ENCODE measurements around the gene SMARCA4. TPM values are rescaled to one million over a fixed set of nuclear protein-coding genes. Genes with fewer than 3 reads are reported as not detected.

The SMARCA4 gene
- total RNA-seq, 2 experiments from 2014 or later = 69.6 to 74.5 TPM

- peaks cover 8% of the 10 kb centered on the region for H3K36me3 Mint-ChIP-seq (ENCODE audit: low read depth)
- peak overlapping the region; percentile 94 for H3K4me3 Mint-ChIP-seq
- DNase-seq (no peak), ATAC-seq (ENCODE audit: poor library complexity) (no peak)
- ChIA-PET CTCF (interaction anchor here (0.9 to 2.6 kb wide), 2 partner anchors 19 to 25 kb away, joined by 4 to 8 read pairs; no protein-coding TSS in a partner anchor), POLR2A (interaction anchor here (1.0 to 1.7 kb wide), 6 partner anchors 12 to 130 kb away, joined by 3 to 8 read pairs (median 4); no protein-coding TSS in a partner anchor)
- H3K9me3 Mint-ChIP-seq = no peaks in the 10 kb centered on the region
- Histone ChIP-seq H3K9me3 (ENCODE audit: control insufficient read depth in 1 of 2, insufficient read depth in 1 of 2, low read length in 2 of 2) (no peaks in the 10 kb centered on the region), H3K27ac (ENCODE audit: low read depth in 1 of 2, low read length in 2 of 2) (peak overlapping the region in 1 of 2 donors; percentile 64), H3K36me3 (ENCODE audit: insufficient read depth, low read length) (no peaks in the 10 kb centered on the region), H3K4me3 (ENCODE audit: low read length) (peak overlapping the region; percentile 87), H3K27me3 (ENCODE audit: control insufficient read depth in 1 of 2, insufficient read depth in 2 of 2, low read length in 2 of 2) (no peaks in the 10 kb centered on the region), H3K4me1 (ENCODE audit: insufficient read depth, low read length) (peaks cover 46% of the 10 kb centered on the region)
- H3K27ac Mint-ChIP-seq = peak overlapping the region; percentile 88
- TF ChIP-seq, protein P1, sequence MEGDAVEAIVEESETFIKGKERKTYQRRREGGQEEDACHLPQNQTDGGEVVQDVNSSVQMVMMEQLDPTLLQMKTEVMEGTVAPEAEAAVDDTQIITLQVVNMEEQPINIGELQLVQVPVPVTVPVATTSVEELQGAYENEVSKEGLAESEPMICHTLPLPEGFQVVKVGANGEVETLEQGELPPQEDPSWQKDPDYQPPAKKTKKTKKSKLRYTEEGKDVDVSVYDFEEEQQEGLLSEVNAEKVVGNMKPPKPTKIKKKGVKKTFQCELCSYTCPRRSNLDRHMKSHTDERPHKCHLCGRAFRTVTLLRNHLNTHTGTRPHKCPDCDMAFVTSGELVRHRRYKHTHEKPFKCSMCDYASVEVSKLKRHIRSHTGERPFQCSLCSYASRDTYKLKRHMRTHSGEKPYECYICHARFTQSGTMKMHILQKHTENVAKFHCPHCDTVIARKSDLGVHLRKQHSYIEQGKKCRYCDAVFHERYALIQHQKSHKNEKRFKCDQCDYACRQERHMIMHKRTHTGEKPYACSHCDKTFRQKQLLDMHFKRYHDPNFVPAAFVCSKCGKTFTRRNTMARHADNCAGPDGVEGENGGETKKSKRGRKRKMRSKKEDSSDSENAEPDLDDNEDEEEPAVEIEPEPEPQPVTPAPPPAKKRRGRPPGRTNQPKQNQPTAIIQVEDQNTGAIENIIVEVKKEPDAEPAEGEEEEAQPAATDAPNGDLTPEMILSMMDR (IDR thresholded peaks at IDR 0.05) = no peak
- H3K27me3 Mint-ChIP-seq = no peaks in the 10 kb centered on the region
- intact Hi-C loops (cut with DNase I, micrococcal nuclease) = loop anchor here (2.0 to 10.0 kb wide), 3 partner anchors 34 to 134 kb away; partner anchors contain the start of genes TIMM29 (in 1 of the 2) and YIPF2 (in 1 of the 2)
- H3K4me1 Mint-ChIP-seq (ENCODE audit: low read depth) = peaks cover 43% of the 10 kb centered on the region
Measured at GRCh38 chr19:10961073-10961860, 437 bp downstream of the SMARCA4 start.

DNA sequence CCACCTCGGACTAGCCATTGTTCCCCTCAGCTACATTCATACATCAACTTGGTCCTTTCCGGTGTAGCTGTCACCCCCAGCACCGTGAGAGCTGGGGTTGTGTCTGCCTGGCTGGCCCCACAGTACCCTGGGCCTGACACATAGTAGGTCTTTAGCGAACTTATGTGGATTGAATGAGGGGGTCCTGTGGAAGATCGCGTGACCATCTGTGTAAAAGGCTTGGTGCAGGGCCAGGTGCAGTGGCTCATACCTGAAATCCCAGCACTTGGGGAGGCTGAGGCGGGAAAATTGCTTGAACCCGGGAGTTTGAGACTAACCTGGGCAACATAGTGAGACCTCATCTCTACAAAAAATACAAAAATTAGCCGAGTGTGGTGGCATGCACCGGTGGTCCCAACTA is 2.0 kb downstream of the SMARCA4 start:
- Mint-ChIP-seq H3K27ac (peak overlapping the region; percentile 88), H3K4me3 (peak overlapping the region; percentile 94), H3K36me3 (ENCODE audit: low read depth) (peaks cover 8% of the 10 kb centered on the region), H3K9me3 (no peaks in the 10 kb centered on the region), H3K27me3 (no peaks in the 10 kb centered on the region), H3K4me1 (ENCODE audit: low read depth) (peaks cover 47% of the 10 kb centered on the region)
- TF ChIP-seq, protein P1 (IDR thresholded peaks at IDR 0.05) = no peak
- H3K4me1 ChIP-seq (ENCODE audit: insufficient read depth, low read length) = peaks cover 46% of the 10 kb centered on the region
- CTCF ChIA-PET = interaction anchor here (2.6 kb wide), 1 partner anchor 21 kb away, joined by 8 read pairs; no protein-coding TSS in a partner anchor
- H3K27ac ChIP-seq (ENCODE audit: low read depth in 1 of 2, low read length in 2 of 2) = peak overlapping the region in 1 of 2 donors; percentile 54
- no peaks in the 10 kb centered on the region for H3K27me3 ChIP-seq (ENCODE audit: control insufficient read depth in 1 of 2, insufficient read depth in 2 of 2, low read length in 2 of 2)
- H3K9me3 ChIP-seq (ENCODE audit: control insufficient read depth in 1 of 2, insufficient read depth in 1 of 2, low read length in 2 of 2) = no peaks in the 10 kb centered on the region
- H3K4me3 ChIP-seq (ENCODE audit: low read length) = no peak overlapping the region
- intact Hi-C loops (cut with DNase I, micrococcal nuclease) = loop anchor here in 1 of 2 experiments (2.0 to 10.0 kb wide), 3 partner anchors 20 to 132 kb away; partner anchors contain the start of genes TIMM29 and YIPF2
- no peaks in the 10 kb centered on the region for H3K36me3 ChIP-seq (ENCODE audit: insufficient read depth, low read length)
- DNase-seq (no peak), ATAC-seq (ENCODE audit: poor library complexity) (no peak)
- POLR2A ChIA-PET = interaction anchor here (2.0 kb wide), 1 partner anchor 412 kb away, joined by 4 read pairs; no protein-coding TSS in a partner anchor

- Mint-ChIP-seq H3K27ac (peak overlapping the region; percentile 88), H3K36me3 (ENCODE audit: low read depth) (peaks cover 8% of the 10 kb centered on the region), H3K4me3 (peak overlapping the region; percentile 94), H3K9me3 (no peaks in the 10 kb centered on the region), H3K27me3 (no peaks in the 10 kb centered on the region), H3K4me1 (ENCODE audit: low read depth) (peaks cover 56% of the 10 kb centered on the region)
- ChIA-PET CTCF (interaction anchor here (2.6 kb wide), 1 partner anchor 22 kb away, joined by 8 read pairs; no protein-coding TSS in a partner anchor), POLR2A (interaction anchor here (2.0 kb wide), 1 partner anchor 411 kb away, joined by 4 read pairs; no protein-coding TSS in a partner anchor)
- peaks cover 54% of the 10 kb centered on the region for H3K4me1 ChIP-seq (ENCODE audit: insufficient read depth, low read length)
- intact Hi-C loops (cut with DNase I, micrococcal nuclease) = loop anchor here in 1 of 2 experiments (2.0 to 10.0 kb wide), 3 partner anchors 21 to 131 kb away; partner anchors contain the start of genes TIMM29 and YIPF2
- no peaks in the 10 kb centered on the region for H3K27me3 ChIP-seq (ENCODE audit: control insufficient read depth in 1 of 2, insufficient read depth in 2 of 2, low read length in 2 of 2)
- no peaks in the 10 kb centered on the region for H3K36me3 ChIP-seq (ENCODE audit: insufficient read depth, low read length)
- no peak overlapping the region for H3K4me3 ChIP-seq (ENCODE audit: low read length)
- no peaks in the 10 kb centered on the region for H3K9me3 ChIP-seq (ENCODE audit: control insufficient read depth in 1 of 2, insufficient read depth in 1 of 2, low read length in 2 of 2)
- ATAC-seq (ENCODE audit: poor library complexity) = no peak
- TF ChIP-seq, protein P1 (IDR thresholded peaks at IDR 0.05) = no peak
- DNase-seq = no peak
- H3K27ac ChIP-seq (ENCODE audit: low read depth in 1 of 2, low read length in 2 of 2) = peak overlapping the region; percentile 37 to 54
Measured at GRCh38 chr19:10963865-10964264, 3.0 kb downstream of the SMARCA4 start.
